Tibial nerve (tissue), 4 donors: ENCODE data around the gene STUM. TPM values are rescaled to one million over a fixed set of nuclear protein-coding genes. Genes with fewer than 3 reads are reported as not detected.

ENCODE experiments used
- DNase-seq, 2 donors: peaks; one replicate each; pipeline ENCODE4 v3.0.0-alpha.2; 2019; ENCODE audit warnings: low spot score in 2 of 2
- H3K27ac ChIP-seq, 4 donors: fragments of 200-600 bp; sonication (generic) in 3 of 4; one replicate each; pipeline ENCODE4 v1.5.1; 2017 to 2019; ENCODE audit warnings: mild to moderate bottlenecking in 1 of 4
- H3K27me3 ChIP-seq, 2 donors: fragments of 200-600 bp; sonication (generic) in 1 of 2; one replicate each; pipeline versions ENCODE4 v1.5.1 to v1.6.0; 2017 to 2019
- H3K36me3 ChIP-seq, 3 donors: fragments of 200-600 bp; sonication (generic); one replicate each; pipeline ENCODE4 v1.5.1; 2018 to 2019
- H3K4me1 ChIP-seq, 4 donors: fragments of 200-600 bp; sonication (generic) in 3 of 4; one replicate each; pipeline ENCODE4 v1.5.1; 2017 to 2019
- H3K4me3 ChIP-seq, 4 donors: fragments of 200-600 bp; sonication (generic) in 3 of 4; one replicate each; pipeline ENCODE4 v1.5.1; 2017 to 2019; ENCODE audit warnings: mild to moderate bottlenecking in 1 of 4, moderate library complexity in 1 of 4
- H3K9me3 ChIP-seq, 4 donors: fragments of 200-600 bp; sonication (generic) in 3 of 4; one replicate each; pipeline ENCODE4 v1.5.1; 2017 to 2019
- CTCF ChIP-seq, 5 experiments: fragments of 200-600 bp in 3 of 5; fragments of 450-650 bp in 2 of 5; sonication (generic) in 3 of 5; IDR thresholded peaks; one replicate each; pipeline ENCODE4 v1.5.1; 2016 to 2019; ENCODE audit warnings: antibody characterized with exemption in 5 of 5, mild to moderate bottlenecking in 3 of 5, moderate library complexity in 2 of 5
- EP300 ChIP-seq, 2 donors: sonication (generic); formaldehyde crosslinking; IDR thresholded peaks; one replicate each; pipeline ENCODE4 v1.6.1; 2017; ENCODE audit warnings: antibody characterized with exemption in 2 of 2, mild to moderate bottlenecking in 1 of 2
- POLR2A ChIP-seq, 2 donors: fragments of 450-650 bp; IDR thresholded peaks; one replicate each; pipeline ENCODE4 v1.6.1; 2017; ENCODE audit warnings: antibody characterized with exemption in 2 of 2, mild to moderate bottlenecking in 2 of 2, moderate library complexity in 2 of 2
- WGBS, 2 donors: methylation state at CpG; one replicate each; pipeline ENCODE4 v1.1.5; 2018; 5-methylcytosine and 5-hydroxymethylcytosine counted together
- total RNA-seq, 4 donors: library from RNA; depleted of rRNA; stranded (reverse); fragments of >200 nt; gene quantifications; one replicate each; pipeline ENCODE4 v1.1.0, GENCODE V29; 2016

Gene STUM
- total RNA-seq, 4 donors from 2014 or later = 4.8 to 7.5 (median 6.9) TPM

GRCh38 chr1:226571893-226572292 is 23.3 kb downstream of the STUM start:
- Histone ChIP-seq H3K4me3 (no peak overlapping the region), H3K9me3 (no peaks in the 10 kb centered on the region), H3K36me3 (no peaks in the 10 kb centered on the region), H3K4me1 (peaks cover 0 to 14% (median 2%) of the 10 kb centered on the region in 4 donors), H3K27ac (no peak overlapping the region), H3K27me3 (no peaks in the 10 kb centered on the region)
- no peak for DNase-seq
- 74 to 75% methylated on average over 6 of the region's 6 CpGs for WGBS, 2 donors
- no peak for TF ChIP-seq CTCF (IDR thresholded peaks at IDR 0.05)
- no peak for TF ChIP-seq POLR2A (IDR thresholded peaks at IDR 0.05)
- TF ChIP-seq EP300 (IDR thresholded peaks at IDR 0.05) = no peak

GRCh38 chr1:226572325-226572726 is 23.8 kb downstream of the STUM start:
- Histone ChIP-seq H3K36me3 (no peaks in the 10 kb centered on the region), H3K9me3 (no peaks in the 10 kb centered on the region), H3K27ac (no peak overlapping the region), H3K27me3 (no peaks in the 10 kb centered on the region), H3K4me1 (peaks cover 0 to 14% (median 2%) of the 10 kb centered on the region in 4 donors), H3K4me3 (no peak overlapping the region)
- no peak for DNase-seq
- TF ChIP-seq POLR2A (IDR thresholded peaks at IDR 0.05) = no peak
- WGBS, 2 donors = 60 to 68% methylated on average over 8 of the region's 8 CpGs

- Histone ChIP-seq H3K36me3 (no peaks in the 10 kb centered on the region), H3K27ac (no peak overlapping the region), H3K4me1 (no peaks in the 10 kb centered on the region), H3K27me3 (no peaks in the 10 kb centered on the region), H3K9me3 (no peaks in the 10 kb centered on the region), H3K4me3 (no peak overlapping the region)
- WGBS, 2 donors = 64 to 77% methylated on average over 2 of the region's 2 CpGs
- TF ChIP-seq EP300 (IDR thresholded peaks at IDR 0.05) (no peak), CTCF (IDR thresholded peaks at IDR 0.05) (no peak), POLR2A (IDR thresholded peaks at IDR 0.05) (no peak)
- no peak for DNase-seq
These were observed 25.5 kb downstream of the STUM start for GRCh38 chr1:226574044-226574443.

- no peaks in the 10 kb centered on the region for H3K27me3 ChIP-seq
- no peaks in the 10 kb centered on the region for H3K36me3 ChIP-seq
- no peak overlapping the region for H3K4me3 ChIP-seq
- H3K27ac ChIP-seq = no peak overlapping the region
- 91 to 92% methylated on average over 16 of the region's 21 CpGs for WGBS, 2 donors
- no peaks in the 10 kb centered on the region for H3K9me3 ChIP-seq
- TF ChIP-seq POLR2A (IDR thresholded peaks at IDR 0.05) (no peak), CTCF (IDR thresholded peaks at IDR 0.05) (no peak), EP300 (IDR thresholded peaks at IDR 0.05) (no peak)
- no peak for DNase-seq
- H3K4me1 ChIP-seq = no peaks in the 10 kb centered on the region
These were observed 26.2 kb downstream of the STUM start for GRCh38 chr1:226574591-226575435.

- TF ChIP-seq POLR2A (IDR thresholded peaks at IDR 0.05) = no peak
- H3K4me3 ChIP-seq = no peak overlapping the region
- no peaks in the 10 kb centered on the region for H3K36me3 ChIP-seq
- DNase-seq = no peak
- WGBS, 2 donors = 88 to 92% methylated on average over 3 to 4 of the region's 4 CpGs
- no peak overlapping the region for H3K27ac ChIP-seq
- no peaks in the 10 kb centered on the region for H3K4me1 ChIP-seq
- no peaks in the 10 kb centered on the region for H3K9me3 ChIP-seq
- no peaks in the 10 kb centered on the region for H3K27me3 ChIP-seq
These were observed 26.8 kb downstream of the STUM start for GRCh38 chr1:226575436-226575720.

- Histone ChIP-seq H3K9me3 (no peaks in the 10 kb centered on the region), H3K27me3 (no peaks in the 10 kb centered on the region), H3K4me3 (no peak overlapping the region), H3K36me3 (no peaks in the 10 kb centered on the region), H3K27ac (no peak overlapping the region), H3K4me1 (no peaks in the 10 kb centered on the region)
- no peak for DNase-seq
- 64 to 70% methylated on average over 8 to 9 of the region's 9 CpGs for WGBS, 2 donors
- TF ChIP-seq EP300 (IDR thresholded peaks at IDR 0.05) (no peak), POLR2A (IDR thresholded peaks at IDR 0.05) (no peak), CTCF (IDR thresholded peaks at IDR 0.05) (no peak)
These were observed 27.3 kb downstream of the STUM start for GRCh38 chr1:226575739-226576378.
